Kidney capillary endothelial cell (primary cell): ENCODE measurements around the gene SARNP.
"Not testable (repeated sequence)": the region's sequence is repeated elsewhere in the genome, so short reads cannot be mapped to it uniquely, and the experiment has no call there.

Experiments used
- DNase-seq: peaks from one replicate; pipeline ENCODE4 v3.0.0-alpha.2; 2018; ENCODE audit warnings: low spot score

Gene SARNP, protein sequence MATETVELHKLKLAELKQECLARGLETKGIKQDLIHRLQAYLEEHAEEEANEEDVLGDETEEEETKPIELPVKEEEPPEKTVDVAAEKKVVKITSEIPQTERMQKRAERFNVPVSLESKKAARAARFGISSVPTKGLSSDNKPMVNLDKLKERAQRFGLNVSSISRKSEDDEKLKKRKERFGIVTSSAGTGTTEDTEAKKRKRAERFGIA

DNA sequence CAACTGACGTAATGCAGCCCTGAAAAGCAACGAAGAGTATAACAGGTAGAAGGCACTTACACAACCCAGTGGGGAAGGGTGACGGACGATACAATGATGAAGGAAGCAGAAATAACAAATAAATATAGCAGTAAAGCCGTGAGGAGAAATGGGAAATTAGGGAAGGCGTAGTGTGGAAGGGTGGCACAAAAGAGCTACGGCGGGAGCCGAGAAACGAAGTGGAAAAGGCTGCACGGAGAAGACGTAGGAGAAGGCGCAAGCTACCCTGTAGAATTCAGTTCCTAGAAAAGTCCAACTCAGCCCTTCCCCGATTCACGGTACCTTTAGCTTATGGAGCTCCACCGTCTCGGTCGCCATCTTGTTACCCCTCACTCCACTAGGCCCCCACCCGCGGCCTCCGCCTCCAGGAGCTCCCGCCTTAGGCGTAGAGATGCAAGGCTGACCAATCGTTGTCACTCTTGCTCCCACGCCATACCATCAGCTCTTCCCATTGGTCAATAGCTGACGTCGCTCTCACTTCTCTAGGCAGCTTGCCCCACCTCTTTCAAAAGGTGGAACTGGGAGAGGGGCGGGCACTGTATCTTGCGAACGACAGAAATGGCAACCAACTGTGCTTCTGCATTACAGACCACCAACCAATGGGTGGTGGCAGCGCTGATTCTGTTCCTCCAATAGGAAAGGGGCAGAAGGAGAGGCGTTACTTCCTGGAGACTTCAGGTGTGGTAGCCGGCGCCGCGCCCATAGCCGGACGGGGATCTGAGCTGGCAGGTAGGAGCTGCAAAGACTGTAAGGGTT, at the start of gene SARNP, which contains the start of gene ORMDL2:
Gene SARNP, minus strand, starts transcription at position 380 of the 795 bp plus-strand sequence. Its CDS starts 23 bp downstream, at position 357.
Gene ORMDL2, plus strand, starts transcription at position 697 of the 795 bp plus-strand sequence. CDS start 959 bp downstream, outside the sequence.
- peak; percentile 100 for DNase-seq

DNA sequence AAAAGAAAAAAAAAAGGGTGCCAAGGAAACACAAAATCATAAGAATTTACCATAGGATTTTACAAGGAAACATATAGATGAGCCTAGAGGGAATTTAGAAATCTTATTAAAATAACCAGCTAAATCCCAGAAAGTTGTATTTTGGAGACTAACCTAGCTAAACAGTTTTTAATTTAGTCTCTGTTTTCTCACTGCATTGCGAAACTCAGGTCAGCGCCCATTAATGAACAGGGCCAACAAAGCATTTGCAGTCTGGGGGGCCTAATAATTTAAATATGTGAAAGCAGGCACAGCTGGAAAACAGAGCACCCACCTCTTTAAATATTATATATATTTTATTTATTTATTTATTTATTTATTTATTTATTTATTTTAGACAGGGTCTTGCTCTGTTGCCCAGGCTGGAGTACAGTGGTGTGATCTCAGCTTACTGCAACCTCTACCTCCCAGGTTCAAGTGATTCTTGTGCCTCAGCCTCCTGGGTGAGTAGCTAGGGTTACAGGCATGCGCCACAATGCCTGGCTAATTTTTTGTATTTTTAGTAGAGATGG, 49.0 kb upstream of the SARNP start:
- not testable (repeated sequence) for DNase-seq

DNA sequence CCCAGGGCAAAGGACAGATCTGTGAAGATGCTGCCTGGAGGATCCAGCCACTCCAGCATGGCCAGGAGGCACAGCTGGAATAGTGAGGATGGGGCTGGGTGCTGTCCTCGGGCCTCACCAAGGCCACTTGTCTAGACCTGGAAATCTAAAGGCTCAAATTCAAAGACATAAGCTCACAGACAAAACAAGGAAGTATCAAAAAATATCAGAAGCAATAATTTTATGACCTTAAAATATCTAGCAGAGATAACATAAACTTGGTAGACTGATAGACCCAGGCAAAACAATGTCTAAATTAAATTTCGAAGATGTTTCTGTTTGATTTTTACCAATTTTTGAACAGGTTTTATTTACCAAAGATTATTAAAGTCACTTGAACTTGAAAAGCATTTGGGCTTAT, 47.8 kb upstream of the SARNP start:
- no peak for DNase-seq

DNA sequence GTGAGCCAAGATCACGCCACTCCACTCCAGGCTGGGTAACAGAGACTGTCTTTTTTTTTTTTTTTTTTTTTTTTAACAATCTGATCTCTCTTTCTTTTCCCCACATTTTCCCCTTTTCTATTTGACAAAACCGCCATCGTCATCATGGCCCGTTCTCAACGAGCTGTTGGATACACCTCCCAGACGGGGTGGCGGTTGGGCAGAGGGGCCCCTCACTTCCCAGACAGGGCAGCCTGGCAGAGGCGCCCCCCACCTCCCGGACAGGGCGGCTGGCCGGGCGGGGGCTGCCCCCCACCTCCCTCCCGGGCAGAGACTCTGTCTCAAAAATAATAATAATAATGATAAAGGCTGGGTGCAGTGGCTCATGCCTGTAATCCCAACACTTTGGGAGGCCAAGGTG, 45.4 kb upstream of the SARNP start:
- DNase-seq = not testable (repeated sequence)

DNA sequence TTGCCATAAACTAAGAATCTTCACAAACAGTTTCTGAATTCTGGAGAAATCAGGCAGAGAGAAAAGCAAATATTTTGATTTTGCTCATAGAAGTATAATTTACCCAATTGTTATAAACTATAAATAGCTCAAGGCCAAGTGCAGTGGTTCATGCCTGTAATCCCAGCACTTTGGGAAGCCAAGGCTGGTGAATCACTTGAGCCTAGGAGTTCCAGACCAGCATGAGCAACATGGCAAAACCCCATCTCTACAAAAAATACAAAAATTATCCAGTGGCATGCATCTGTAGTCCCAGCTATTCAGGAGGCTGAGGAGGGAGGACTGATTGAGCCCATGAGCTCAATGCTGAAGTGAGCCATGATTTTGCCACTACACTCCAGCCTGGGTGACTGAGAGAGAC, 44.8 kb upstream of the SARNP start:
- no peak for DNase-seq

DNA sequence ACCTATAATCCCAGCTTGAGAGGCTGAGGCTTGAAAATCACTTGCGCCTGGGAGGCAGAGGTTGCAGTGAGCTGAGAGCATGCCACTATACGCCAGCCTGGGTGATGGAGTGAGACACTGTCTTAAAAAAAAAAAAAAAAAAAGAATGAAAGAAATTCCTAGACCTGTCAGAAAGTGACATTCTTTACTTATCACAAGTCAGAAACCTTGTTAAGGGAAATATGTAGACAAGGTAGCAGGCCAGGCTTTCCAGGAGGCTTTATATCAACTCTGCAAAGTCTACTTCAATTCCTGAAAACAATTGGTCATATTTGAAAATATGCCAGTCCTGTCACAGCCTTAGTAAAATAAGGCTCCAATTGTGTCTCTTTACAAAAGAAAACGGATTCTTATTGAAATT, 44.3 kb upstream of the SARNP start:
- no peak for DNase-seq

DNA sequence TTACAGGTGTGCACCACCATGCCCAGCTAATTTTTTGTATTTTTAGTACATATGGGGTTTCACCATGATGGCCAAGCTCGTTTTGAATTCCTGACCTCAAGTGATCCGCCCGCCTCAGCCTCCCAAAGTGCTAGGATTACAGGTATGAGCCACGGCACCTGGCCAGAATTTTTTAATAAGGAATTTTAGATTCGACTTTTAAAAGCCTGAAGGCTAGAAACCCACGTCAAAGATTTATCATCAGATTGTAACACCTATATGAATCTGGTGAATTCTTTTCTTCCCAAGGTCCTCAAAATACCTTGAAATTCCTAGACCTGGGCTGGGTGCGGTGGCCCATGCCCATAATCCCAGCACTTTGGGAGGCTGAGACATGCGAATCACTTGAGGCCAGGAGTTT, 43.9 kb upstream of the SARNP start:
- DNase-seq = no peak

DNA sequence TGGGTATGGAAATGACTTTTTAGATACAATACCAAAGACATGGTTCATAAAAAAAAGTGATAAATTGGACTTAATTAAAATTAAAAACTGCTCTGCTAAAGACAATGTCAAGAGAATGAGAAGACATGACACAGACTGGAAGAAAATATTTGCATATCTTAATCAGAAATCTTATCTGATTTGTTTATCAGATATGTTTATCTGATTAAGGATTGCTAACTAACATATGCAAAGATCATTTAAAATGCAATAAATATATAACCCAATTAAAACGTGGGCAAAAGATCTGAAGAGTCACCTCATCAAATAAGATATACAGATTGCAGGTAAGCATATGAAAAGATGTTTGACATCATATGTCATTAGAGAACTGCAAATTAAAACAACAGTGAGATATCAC, 35.2 kb upstream of the SARNP start:
- DNase-seq = no peak

DNA sequence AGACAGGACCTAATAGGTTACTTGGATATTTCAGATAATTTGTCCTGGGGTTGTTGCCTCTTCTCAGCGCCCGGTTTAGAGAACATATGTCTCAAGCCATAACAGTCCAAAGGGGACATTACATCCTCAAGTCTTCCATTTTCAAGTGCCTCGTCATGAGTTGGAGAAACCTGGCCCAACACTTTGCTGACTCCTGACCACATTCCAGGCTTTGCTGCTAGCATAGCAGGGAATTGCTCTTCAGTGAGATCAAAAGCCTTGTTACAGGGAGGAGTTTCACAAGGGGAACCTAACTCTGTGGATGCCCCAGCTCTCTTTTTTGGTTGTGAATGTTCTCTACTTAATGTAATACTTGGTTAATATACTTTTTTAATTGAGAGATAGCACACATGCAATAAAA, 33.4 kb upstream of the SARNP start:
- no peak for DNase-seq

DNA sequence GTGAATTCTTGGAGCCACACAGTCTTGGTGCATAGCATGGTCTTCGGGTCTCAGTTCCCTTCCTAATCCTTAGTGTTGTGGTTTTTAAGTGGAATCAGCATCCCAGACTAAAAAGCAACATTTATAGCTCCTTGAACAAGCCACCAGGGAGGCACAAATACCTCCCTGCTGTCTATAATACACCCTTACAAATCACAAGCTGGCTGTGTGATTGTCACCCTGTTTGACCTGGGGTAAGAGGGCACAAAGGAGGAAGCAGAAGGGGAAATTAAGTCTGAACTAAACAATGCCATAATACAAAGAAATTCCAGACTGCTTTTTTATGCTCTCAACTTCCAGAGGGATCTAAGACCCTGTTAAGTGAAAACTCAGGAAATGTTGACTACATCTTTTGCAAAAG, 32.9 kb upstream of the SARNP start:
- no peak for DNase-seq

DNA sequence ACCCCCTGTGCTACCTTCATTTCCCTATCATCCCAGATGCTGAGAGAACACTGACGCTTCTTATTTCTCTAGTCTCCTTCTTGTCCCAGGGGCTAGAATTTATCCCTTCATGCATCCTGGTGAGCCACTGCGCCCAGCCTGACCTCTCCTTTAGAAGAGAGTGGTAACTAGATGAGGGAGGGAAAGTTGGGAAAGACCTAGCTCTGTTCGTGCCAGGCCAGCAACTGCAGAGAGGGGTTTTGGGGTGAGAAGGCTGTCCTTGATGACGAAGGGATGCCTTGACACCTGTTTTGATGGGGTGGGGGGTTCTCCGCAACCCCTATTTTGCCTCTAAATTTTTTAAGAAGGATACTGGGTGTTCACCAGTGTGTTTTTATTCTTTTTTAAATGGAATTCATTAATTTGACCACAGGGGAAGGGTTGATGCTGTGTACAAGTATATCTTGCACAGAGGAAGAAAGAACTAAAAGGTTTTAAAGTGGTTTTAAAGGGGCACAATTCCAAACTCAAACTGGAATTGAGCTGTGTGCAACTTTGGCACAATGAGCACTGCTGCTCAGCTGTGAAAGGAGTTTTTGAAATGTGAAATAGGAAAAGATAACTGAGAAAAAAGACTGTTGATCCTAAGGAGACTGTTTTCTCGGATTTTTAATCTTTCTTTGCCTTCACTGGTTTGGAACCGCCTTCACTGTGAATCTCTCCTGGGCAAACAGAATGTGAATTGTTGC, 32.3 kb upstream of the SARNP start:
- DNase-seq = no peak

DNA sequence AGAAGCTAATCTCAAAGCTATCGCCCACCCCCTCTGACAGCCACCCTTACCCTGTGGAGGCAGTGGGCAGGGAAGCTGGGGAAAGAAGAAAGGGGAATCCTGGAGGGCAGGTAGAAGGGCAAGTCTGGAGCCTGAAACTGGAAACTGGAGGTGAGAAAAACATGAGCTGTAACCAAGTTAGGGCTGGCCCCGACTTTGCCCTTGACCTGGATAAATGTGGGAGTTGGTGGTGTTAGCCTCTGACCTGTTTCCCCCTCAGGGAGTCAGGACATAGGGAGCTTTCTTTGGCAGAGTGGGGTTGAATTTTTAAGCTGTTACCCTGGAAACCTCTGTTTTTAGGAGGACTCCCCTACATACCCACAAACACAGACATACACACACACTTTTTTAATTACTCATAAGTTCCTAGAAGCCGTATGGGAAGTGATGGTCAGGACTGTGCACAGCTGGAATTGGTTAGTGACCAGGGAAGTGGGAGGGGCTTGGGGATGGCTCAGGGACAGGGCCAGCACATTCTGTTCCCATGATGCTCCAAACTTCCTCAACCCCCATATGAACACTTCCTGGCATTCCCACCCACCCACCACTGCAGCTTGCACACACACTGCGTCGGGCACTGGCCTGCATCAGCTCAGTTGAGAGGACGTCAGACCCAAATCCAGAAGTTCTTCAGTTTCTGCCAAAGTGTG, 30.2 kb upstream of the SARNP start:
- DNase-seq = peak; percentile 94

DNA sequence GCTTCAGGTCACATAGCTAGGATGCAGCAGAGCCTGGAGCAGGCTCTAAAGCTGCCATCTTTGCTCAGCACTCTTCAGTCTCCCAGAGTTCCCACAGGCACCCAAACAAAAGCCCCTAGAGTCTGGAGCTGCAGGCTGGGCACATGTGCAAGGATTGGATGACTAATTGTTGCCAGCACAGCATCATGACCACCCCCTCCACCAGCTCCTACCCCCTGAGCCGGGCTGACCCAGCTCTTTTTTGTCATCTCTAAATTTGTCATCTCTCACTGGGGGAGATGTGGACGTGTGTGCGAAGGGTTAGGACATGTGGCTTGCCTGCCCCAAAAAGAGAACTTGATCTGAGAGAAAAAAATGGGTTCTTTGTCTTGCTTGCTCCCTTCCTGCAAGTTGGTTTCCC, 29.5 kb upstream of the SARNP start:
- DNase-seq = no peak

DNA sequence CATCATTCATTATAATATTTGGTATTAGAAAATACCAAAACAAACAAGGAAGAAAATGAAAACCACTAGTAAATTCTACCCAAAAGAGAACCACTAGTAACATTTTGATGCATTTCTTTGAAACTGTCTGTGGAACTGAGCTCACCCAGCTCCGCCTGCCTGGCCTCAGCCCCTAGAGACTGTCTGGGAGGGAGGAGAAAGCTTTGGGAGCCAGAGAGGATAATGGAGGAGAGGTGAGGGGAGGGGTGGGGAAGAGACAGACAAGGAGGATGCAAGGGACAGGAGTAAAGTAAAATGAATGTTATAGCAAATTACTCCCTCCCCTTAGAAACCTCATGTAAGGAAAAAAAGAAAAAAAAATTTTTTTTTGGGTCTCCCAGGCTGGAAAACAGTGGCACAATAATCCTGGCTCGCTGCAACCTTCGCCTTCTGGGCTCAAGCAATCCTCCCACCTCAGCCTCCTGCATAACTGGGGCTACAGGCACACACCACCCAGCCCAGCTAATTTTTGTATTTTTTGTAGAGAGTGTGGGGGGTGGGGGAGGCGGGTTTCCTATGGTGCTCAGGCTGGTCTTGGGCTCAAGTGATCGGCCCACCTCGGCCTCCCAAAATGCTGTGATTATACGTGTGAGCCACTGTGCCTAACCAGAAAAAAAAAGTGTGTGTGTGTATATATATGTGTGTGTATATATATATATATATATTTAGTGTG, 28.4 kb upstream of the SARNP start:
- DNase-seq = no peak

DNA sequence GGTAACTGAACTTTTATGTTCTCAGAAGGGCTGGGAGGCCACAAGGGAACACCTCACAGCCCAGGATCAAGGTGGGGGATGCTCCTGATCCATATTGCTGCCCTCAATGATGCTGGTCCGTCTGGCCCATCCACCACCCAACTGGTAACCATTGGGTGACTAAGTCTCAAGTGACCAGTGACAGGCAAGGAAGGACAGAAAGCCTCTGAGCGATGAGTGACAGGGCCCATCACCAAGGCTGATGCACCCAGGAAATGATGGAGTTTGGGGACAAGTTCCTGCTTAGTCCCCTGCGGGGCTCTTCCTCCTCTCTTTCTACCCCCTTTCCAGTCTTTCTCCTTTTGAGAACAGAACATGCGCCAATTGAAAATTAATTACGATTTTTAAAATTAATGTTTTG, 27.8 kb upstream of the SARNP start:
- no peak for DNase-seq

DNA sequence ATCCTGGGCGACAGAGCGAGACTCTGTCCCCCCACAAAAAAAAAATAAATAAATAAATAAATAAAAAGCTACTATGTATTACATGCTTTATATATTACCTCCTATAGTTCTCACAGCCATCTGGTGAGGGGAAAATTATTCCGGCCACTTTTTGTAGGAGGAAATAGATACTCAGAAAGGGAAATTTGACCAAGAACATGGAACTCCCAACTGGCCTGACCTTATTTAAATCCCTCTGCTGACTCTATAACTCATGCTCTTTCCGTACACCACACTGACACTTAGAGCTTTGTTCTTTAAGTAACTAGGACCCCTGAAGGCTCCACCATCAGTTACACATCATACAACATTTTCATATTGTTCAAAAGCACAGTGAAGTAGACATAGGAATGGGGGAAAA, 27.4 kb upstream of the SARNP start:
- no peak for DNase-seq

DNA sequence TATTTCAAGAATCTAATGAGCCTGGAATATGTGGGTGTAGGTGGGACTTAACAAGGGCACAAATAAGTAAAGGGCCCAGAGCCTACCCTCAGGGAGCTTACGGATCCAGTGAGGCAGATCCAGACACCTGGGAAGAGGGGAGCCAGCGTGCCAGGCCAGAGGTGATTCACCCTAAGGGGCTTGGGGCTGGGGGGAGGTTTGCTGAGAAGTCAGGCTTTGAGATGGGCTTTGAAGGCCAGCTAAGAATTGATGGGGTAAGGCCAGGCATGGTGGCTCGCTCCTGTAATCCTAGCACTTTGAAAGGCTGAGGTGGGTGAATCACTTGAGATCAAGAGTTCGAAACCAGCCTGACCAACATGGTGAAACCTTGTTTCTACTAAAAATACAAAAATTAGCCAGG, 25.9 kb upstream of the SARNP start:
- no peak for DNase-seq

DNA sequence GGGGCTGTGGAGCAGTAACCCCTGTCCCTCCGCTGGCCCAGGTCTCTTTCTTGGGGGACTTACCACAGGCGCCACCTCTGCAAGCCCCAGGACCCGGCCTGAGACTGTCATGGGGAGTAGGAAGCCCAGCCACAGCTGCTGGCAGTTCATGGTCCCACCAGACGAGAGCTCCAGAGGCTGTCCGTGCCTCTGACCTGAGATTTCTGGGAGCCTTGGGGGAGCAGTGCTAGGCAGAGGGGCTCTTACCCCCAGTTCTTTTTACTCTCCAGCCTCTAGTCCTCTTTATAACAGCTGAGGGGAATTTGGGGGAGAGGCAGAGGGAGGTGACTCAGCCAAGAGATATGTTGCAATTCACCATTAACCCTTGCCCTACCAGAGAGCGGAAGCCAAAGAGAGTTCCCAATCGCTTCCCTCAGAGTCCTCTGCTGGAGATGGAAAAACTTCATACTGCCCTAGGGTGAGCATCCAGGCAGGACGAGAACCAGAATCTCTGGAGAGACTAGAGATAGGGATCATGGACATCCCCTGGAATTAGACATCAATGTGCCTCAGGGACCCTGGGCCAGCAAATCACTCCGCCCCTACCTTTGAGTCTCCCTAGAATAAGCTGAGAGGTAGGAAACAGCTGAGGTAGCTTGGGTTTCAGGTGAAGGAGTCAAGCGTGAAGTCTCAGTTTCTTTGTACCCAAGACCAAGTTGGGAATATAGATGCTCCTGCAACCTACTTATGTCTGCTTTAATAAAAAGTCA, 25.3 kb upstream of the SARNP start, which contains the start of gene MMP19:
Gene MMP19, minus strand, starts transcription at position 256 of the 749 bp plus-strand sequence. Its CDS starts 106 bp downstream, at position 150.
- no peak for DNase-seq

DNA sequence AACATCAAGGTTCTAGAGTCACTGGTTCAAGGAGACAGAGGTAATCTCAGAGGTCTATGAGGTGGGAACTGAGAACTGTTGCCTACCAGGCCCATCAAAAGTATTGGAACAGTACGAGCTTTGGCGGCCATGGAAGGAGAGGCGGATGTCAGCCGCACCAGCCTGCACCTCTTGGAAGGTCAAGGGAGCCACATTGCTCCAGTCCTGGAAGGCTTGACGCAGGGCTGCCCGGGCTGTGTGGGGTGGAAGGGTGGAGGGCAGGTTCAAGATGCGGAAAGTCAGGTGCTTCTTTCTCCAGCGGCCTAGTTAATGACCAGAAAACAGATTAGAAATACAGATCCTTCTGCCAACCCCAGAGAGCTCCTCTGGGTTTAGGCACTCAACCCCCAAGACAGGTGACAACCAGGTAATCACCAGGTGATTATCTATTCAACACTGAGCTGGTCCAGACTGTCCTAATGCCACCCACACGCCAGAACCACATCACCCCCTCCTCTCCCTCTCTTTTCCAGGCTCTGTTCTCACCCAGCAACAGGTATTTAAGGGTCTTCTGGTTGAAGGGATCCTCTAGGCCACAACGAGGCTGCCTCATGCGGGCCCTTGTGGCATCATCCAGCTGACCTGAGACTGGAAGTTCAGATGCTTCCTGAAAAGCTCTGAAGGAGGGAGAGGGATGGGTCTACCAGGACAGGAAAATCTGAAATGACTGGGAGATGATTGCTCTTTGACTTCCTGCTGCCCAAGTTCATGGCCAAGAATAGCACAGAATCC, 23.2 kb upstream of the SARNP start:
- no peak for DNase-seq
